Right renal pelvis (tissue), 4 donors: Measurements from ENCODE around the gene SIX5. TPM values are rescaled to one million over a fixed set of nuclear protein-coding genes. Genes with fewer than 3 reads are reported as not detected.
"Not testable (repeated sequence)": the region's sequence is repeated elsewhere in the genome, so short reads cannot be mapped to it uniquely, and the experiment has no call there.

Source experiments
- DNase-seq, 4 donors: peaks; one replicate each; pipeline ENCODE4 v3.0.0-alpha.2; 2013; ENCODE audit warnings: low read depth in 4 of 4, low spot score in 3 of 4, missing footprints in 1 of 4
- polyA plus RNA-seq, 4 donors: library from polyadenylated mRNA; unstranded; fragments of 120-200 nt; gene quantifications; one replicate each; pipeline ENCODE4 v1.2.1, GENCODE V29; 2013; ENCODE audit not compliant: insufficient read length in 4 of 4

The SIX5 gene
- polyA plus RNA-seq, 4 donors = 15.7 to 31.7 (median 21.6) TPM

DNA sequence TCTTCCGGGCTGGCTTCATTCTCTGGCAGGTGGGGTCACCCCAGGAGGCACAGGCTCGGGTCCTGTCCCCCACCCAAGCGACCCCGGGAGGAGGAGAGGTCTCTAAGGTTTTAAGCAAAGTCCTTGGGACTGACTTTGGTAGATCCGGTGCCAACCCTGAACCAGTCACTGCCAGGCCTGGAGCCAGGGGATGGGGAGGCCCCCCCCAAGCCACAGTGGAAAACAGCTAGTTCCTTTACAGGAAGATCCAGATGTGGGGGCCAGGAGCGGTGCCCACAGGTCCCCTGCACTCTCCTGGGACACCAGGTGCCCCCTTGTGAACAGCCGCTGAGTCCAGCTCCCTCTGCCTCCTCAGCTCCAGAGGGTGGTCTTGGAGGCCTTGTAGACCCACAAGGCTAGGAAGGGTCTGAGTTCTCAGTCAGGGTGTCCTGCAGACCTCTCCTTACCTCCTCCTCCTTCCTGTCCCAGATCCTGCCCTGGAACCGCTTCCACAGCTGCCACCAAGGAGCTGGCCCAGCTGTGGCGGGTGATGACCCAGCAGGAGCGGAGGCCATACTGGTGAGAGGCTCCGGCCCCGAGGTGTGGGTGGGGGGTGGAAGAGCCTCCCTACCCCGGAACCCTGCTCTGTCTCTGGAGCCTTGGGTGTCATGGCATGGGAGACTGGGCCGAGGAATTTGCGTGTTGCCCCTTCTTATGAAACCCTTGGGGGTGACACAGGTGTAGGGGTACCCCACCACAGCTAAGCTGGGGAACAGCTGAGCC is 6.0 kb downstream of the SIX5 start:
- DNase-seq = no peak

DNA sequence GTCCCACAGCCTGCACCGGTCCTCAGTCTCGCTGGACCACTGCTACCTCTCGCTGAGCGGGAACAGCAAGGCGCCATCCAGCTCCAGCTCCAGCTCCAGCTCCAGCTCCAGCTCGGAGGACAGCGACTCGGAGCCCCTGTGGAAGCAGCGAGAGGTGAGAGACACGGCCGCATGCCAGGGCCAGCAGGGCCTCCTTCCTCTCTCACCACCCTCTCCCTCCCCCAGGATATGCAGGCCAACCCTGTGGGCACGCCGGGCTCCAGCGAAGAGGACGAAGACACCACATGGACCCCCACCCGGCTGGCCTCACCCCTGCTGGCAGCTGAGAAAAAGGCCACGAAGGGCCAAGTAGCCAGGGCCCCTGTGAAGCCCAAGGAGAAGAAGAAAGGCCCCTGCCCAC is 7.3 kb downstream of the SIX5 start:
- no peak for DNase-seq

DNA sequence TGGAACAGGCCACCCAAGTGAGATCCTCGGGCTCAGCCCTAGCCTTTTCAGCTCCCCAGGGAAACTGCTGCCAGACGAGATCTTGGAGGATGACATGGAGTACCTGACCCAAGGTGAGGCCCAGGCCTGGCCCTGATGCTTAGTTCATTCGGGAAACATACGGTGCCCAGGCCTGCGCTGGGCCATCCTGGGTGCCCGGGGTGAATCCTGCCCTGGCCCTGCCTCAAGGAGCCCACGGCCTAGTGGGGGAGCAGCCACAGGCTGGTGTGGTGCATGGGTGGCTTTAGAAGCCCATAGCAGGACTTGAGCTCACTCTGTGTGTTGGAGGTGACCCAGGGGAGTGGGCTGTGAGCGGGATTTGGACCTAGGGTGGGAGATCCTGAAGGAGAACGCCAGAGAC is 10.1 kb downstream of the SIX5 start:
- DNase-seq = no peak

DNA sequence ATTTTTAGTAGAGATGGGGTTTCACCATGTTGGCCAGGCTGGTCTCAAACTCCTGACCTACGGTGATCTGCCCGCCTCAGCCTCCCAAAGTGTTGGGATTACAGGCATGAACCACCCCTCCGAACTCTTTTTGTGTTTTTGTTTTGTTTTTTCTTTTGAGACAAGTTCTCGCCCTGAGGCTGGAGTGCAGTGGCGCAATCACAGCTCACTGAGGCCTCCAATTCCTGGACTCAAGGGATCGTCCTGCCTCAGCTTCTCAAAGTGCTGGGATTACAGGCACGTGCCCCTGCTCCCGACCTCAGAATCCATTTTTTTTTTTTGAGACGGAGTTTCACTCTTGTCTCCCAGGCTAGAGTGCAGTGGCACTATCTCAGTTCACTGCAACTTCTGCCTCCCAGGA is 11.4 kb downstream of the SIX5 start:
- DNase-seq = no peak

DNA sequence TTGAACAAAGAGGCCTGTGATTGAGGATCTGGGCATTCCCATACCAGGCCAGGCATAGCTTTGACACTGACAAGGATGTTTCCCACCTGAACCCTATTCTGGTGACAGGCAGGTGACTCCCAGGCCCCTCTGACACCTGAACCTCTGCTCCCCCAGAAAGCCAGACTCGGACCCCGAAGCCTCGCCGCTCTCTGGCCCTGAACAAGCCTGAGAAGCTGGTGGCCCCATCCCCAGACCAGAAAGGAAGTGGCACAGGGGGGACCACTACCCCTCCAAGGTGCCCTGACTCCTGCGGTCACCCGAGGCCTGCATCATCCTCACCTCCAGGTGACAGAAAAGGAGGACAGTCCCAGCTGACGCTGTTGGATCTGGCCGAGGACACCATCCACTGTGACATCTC is 14.7 kb downstream of the SIX5 start:
- DNase-seq = no peak

DNA sequence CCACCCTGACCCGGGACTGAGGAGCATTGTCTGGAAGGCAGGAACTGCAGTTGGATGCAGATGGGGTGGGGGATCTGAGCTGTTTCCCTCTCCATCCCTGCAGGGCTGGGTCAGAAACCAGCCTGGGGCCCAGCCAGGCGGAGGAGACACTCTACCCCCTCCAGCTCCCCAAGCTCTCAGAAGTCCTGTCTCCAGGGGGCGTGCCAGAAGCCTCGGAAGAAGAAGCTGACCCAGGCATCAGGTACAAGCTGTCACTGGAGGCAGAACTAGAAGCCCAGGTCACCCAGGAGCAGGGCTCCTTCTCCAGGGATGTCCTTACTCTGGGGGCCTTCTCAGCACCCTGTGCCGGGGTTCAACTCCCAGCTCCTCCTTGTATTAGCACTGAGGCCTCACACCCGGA is 15.5 kb downstream of the SIX5 start:
- no peak for DNase-seq

DNA sequence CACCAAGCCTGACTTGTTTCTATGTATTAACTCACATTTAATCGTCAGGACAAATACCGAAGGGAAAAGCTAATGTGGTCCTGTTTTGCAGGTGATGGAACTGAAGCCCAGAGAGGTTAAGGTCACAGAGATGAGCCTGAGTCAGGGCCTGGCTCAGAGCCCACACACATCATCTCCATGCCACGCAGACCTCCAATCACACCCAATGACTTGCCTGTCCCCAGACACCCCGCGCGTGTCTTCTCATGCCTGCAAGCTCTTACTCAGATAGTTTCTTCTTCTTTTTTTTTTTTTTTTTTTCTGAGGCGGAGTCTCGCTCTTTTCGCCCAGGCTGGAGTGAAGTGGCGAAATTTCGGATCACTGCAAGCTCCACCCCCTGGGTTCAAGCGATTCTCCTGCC is 16.4 kb downstream of the SIX5 start:
- DNase-seq = no peak

DNA sequence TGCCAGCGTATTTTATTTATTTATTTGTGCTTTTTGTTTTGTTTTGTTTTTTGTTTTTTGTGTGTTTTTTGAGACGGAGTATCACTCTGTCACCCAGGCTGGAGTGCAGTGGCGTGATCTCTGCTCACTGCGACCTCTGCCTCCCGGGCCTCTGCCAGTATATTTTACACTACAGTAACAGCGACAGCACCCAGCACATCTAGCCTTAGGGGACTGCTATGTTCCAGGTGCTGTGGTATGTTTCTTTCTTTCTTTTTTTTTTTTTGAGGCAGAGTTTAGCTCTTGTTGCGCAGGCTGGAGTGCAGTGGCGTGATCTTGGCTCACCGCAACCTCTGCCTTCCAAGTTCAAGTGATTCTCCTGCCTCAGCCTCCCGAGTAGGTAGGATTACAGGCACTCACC is 17.6 kb downstream of the SIX5 start:
- DNase-seq = not testable (repeated sequence)

DNA sequence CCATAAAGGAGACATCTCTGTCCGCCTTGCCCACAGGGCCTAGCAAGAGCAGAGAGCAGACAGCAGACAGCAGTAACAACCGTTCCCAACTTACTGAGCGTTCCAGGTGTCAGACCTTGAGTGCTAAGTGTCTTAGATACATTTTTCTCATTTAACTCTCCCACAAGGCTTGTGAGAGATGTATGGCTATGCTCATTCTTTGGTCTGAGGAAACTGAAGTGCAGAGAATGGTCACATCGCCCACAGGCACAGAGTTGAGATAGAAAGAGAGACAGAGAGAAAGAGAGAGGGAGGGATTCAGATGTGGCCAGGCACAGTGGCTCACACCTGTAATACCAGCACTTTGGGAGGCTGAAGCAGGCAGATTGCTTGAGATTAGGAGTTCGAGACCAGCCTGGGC is 21.5 kb downstream of the SIX5 start:
- DNase-seq = no peak

DNA sequence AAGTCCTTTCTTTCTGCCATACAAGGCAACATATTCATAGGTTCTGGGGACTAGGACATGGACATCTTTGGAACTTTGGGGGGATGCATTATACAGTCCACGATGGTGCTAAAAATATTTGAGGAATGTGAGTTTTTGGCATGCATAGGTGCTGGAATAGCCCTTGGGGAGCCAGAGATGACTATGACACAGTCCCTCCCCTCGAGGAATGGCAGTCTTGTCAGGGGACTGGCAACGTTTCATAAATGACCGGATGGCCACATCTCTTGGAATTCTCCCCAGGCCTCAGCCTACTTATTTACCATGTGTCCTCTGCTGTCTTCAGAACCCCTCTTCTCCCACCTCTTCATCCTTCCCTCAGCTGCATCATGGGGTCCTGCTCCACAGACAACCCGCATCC is 22.2 kb downstream of the SIX5 start:
- no peak for DNase-seq

DNA sequence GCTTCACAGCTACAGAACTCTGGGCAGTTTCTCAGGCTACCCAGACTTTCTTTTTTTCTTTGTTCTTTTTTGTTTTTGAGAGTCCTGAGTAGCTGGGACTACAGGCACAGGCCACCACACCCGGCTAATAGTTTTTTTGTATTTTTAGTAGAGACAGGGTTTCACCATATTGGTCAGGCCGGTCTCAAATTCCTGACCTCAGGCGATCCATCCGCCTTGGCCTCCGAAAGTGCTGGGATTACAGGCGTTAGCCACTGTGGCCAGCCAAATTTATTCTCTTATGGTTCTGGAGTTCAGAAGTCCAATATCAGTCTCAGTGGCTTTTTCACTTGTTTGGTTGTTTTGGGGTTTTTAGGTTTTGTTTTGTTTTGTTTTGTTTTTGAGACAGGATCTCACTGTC is 23.4 kb downstream of the SIX5 start:
- no peak for DNase-seq

DNA sequence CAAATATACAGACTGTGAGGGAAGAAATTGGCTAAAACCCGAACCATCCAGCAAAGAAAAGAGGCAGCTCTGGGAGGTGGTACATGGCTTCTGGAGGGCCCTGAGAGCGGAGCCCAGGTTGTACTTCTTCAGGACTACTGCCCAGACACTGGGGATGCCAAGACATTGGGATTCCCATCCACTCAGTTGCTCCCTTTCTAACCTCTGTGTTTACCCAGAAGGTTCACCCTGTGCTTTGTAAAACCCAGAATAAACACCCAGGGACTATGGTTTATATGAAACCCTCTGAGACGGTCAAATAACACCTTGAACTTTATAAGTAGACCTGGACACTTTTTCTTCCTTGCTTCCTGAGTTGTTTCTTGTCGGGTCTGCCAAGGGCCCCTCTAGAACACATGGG is 26.1 kb downstream of the SIX5 start:
- no peak for DNase-seq

DNA sequence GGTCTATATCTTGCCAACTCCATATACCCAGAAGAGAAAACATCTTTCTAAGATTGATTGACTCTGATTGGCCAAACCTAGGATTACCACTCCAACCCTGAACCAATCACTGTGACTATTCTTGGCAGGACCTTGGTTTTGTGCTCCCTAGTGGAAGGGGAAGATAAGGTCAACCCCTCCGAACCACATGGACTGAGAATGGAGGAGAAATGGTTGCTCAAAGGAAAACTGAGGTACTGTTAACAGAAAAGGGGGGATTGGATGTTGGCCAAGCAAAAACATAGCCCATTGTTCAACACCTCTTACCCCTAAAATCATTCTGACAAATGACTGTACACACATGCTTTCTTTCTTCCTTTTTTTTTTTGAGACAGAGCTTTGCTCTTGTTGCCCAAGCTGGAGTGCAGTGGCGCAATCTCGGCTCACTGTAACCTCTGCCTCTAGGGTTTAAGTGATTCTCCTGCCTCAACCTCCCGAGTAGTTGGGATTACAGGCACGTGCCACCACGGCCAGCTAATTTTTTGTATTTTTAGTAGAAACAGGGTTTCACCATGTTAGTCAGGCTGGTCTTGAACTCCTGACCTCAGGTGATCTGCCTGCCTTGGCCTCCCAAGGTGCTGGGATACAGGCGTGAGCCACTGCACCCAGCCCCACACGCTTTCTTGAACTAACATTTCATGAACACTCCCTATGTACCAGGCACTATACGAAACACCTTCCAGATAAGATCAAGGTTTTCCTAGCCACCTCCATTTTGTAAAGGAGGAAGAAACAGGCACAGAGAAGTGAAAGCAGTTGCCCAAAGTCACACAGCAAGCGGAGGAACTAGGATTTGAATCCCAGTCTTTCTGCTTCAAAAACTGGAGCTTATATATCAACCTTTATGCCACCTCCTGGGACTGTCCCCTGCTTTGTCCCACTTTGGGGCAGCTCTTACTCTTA is 29.3 kb downstream of the SIX5 start:
- DNase-seq = no peak

DNA sequence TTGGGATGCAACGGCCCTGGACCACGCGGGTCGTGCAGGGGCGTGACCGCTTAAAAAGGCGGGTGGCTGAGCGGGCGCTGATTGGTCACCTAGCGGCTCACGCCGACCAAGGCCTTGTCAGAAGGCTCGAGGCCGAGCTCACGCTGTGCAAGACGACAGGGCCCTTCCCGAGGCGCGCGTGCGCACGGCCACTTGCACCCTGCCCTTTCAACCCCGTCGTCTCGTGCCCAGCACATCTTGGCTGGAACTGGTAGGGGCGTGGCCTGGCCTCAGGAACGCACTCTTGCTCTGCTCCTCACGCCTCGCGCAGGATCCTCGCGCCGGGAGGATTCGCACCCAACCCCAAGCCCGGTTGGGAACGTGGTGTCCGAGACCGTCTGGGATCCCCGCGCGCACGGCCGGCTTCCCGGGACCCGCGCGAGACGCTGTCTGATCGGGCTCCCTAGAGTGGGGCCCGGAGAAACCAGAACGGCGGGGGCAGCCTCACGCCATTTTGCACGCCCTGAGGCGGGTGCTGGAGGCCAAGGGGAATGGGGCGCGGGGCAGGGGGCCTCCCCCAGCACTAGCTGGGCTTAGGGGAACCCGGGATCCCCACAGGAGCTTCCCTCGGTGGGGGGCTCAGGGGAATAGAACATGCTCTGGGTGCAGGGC is 35.8 kb downstream of the SIX5 start, which contains the start of gene MEIOSIN:
Gene MEIOSIN, plus strand, starts transcription at position 280 of the 651 bp plus-strand sequence. CDS start 1,938 bp downstream, outside the sequence.
- no peak for DNase-seq

DNA sequence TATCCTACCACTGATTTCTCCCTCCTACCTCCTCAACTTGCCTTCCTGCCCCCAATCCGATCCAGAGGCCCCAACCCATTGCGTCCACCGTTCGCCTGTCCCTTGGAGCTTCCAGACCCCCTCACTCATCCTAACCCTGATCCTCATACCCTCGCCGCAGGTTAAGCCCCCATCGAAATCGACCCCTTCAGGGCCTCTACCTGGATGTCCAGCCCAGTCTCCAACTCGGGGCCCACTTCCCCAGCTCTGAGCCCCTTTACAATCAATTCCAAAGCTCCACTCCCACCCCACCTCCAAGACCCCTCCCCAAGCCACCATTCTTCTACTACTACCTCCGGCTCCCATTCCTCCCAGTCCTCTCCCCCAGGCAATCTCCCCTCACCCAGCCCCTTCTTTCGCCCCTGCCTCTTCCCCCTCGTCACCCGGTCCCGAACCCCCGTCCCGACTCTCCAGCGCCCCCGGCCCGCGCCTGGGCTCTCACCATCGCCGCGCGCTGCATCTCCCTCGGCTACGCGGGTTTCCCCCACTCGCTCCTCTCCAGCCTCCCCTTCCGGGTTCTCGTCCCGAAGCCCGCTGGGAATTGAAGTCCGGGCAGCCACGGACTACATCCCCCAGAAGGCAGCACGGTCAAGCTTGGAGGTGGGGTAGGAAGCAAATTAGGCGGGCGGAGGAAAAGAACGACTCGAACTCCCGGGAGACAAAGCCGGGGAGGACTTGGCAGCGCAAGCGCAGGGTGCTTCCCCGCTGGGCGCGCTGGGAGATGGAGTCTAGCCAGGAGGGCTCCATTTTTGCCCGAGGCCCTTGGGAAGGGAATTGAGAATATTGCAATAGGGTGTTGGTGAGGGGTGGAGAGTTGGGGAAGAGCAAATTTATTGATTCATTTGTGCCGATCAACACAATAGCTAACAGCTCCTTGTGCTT is 38.4 kb downstream of the SIX5 start, which contains the start of gene FBXO46:
Gene FBXO46, minus strand, starts transcription at position 529 of the 921 bp plus-strand sequence. CDS start 17,401 bp downstream, outside the sequence.
- peak; percentile 91 to 97 (median 96) for DNase-seq

DNA sequence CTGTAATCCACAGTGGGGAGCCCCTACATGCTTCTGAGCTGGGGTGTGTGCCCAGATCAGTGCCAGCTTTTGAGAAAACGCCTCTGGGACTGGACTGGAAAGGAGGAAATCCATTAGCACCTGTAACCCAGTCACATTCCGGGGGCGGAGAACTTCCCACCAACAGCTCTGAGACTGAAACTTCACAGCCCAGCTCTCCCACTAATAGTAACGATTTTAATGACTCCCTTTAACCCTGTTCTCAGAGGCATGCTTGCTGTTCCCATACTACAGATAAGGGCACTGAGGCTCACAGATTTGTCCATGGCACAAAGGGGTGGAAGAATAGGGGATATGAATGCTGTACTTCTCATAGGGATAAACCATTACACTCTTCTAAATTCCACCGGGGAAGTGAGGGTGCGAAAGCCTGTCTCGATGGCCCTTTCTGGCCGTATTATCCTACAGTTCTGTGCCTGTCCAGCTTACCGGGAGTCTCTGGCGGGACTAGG is 39.2 kb downstream of the SIX5 start:
- DNase-seq = no peak

DNA sequence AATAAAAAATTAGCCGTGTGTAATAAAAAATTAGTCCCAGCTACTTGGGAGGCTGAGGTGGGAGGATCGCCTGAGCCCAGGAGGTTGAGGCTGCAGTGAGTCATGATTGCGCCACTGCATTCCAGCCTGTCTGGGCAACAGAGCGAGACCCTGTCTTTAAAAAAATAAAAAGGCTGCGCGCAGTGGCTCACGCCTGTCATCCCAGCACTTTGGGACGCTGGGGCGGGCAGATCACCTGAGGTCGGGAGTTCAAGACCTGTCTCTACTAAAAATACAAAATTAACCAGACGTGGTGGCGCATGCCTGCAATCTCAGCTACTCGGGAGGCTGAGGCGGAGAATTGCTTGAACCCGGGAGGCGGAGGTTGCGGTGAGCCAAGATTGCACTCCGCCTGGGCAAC is 40.4 kb downstream of the SIX5 start:
- not testable (repeated sequence) for DNase-seq

DNA sequence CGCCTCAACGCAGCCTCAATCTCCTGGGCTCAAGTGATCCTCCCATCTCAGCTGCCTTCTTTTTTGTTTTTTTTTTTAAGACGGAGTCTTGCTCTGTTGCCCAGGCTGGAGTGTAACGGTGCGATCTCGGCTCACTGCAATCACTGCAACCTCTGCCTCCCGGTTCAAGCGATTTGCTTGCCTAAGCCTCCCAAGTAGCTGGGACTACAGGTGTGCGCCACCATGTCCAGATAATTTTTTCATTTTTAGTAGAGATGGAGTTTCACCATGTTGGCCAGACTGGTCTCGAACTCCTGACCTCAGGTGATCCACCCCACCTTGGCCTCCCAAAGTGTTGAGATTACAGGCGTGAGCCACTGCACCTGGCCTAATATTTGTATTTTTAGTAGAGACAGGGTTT is 49.0 kb downstream of the SIX5 start:
- not testable (repeated sequence) for DNase-seq

DNA sequence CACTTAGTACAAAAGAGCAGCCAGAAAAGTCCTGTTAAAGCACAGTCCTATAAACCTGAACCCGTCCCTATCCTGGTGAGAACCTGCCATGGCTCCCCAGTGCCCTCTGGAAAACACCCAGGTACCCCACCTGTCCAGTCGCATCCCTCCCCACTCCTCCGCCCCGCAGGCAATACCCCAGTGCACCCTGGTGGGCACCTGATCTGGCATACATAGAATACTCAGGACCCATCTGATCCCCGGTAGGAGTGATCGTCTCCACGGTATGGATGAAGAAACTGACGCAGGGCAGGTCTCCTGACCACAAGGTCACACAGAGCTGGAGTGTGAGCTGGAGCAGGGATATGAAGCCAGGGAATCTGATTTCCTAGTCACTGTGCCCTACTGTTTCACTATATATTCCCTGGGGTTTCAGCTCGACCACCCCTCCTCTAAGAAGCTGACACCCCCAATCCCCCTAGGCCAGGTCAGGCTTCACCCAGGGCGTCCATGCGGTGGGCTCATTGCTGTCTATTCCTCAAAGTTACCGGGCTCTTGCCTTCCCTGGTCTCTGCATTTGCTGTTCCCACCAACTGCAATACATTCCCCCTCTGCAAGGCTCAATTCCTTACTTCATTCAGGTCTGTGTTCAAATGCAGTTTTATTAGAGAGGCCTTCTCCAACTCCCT is 50.9 kb downstream of the SIX5 start:
- DNase-seq = no peak
